Peyer's patch (tissue), 4 donors: ENCODE measurements around the gene IL1RL2.

Experiments
- CTCF ChIP-seq, 6 experiments: fragments of 450-650 bp in 4 of 6; fragments of 200-600 bp in 2 of 6; sonication (generic) in 1 of 6; IDR thresholded peaks; one replicate each; pipeline ENCODE4 v1.5.1; 2017 to 2019; ENCODE audit warnings: antibody characterized with exemption in 6 of 6, mild to moderate bottlenecking in 3 of 6, moderate library complexity in 1 of 6
- POLR2A ChIP-seq, 2 donors: fragments of 450-650 bp; IDR thresholded peaks; one replicate each; pipeline ENCODE4 v1.5.1; 2017; ENCODE audit warnings: antibody characterized with exemption in 2 of 2, mild to moderate bottlenecking in 2 of 2, moderate library complexity in 2 of 2

- TF ChIP-seq CTCF (IDR thresholded peaks at IDR 0.05), result no peak
- no peak for TF ChIP-seq POLR2A (IDR thresholded peaks at IDR 0.05)
These were observed 37.0 kb upstream of the IL1RL2 start for GRCh38 chr2:102149644-102150455.
